Large intestine (tissue), 3 donors: ENCODE measurements around the gene GPRIN3. TPM values are rescaled to one million over a fixed set of nuclear protein-coding genes. Genes with fewer than 3 reads are reported as not detected.
A peak's percentile ranks its signal among the peaks of the same experiment; 100 is the strongest.
"Not testable (repeated sequence)": the region's sequence is repeated elsewhere in the genome, so short reads cannot be mapped to it uniquely, and the experiment has no call there.

Experiments used
- DNase-seq, 2 donors: peaks; one replicate each; pipeline versions ENCODE4 v3.0.0 to v3.0.0-alpha.2; 2013
- H3K27ac ChIP-seq: one replicate; pipeline ENCODE4 v1.5.1; 2013; ENCODE audit warnings: low read length
- H3K27me3 ChIP-seq: 2 replicates; pipeline ENCODE4 v1.6.1; 2013; ENCODE audit warnings: low read length; ENCODE audit not compliant: control insufficient read depth, insufficient read depth
- H3K36me3 ChIP-seq: 2 replicates; pipeline ENCODE4 v1.6.1; 2013; ENCODE audit warnings: low read length; ENCODE audit not compliant: control insufficient read depth, insufficient read depth
- H3K4me1 ChIP-seq: one replicate; pipeline ENCODE4 v1.6.1; 2013; ENCODE audit warnings: low read length; ENCODE audit not compliant: control insufficient read depth, insufficient read depth
- H3K4me3 ChIP-seq: one replicate; pipeline ENCODE4 v1.5.1; 2013; ENCODE audit warnings: low read length
- H3K9me3 ChIP-seq: one replicate; pipeline ENCODE4 v1.6.1; 2013; ENCODE audit warnings: mild to moderate bottlenecking, low read depth, low read length, moderate library complexity; ENCODE audit not compliant: control insufficient read depth
- WGBS: methylation state at CpG from one replicate; pipeline ENCODE4 v1.1.5; 2013; ENCODE audit warnings: low lambda C conversion rate; ENCODE audit not compliant: insufficient coverage; 5-methylcytosine and 5-hydroxymethylcytosine counted together
- polyA plus RNA-seq: library from polyadenylated mRNA; unstranded; fragments of 120-200 nt; gene quantifications from one replicate; pipeline ENCODE4 v1.2.1, GENCODE V29; 2013

GPRIN3 gene
- polyA plus RNA-seq, 1 donor, result 8.7 TPM

DNA sequence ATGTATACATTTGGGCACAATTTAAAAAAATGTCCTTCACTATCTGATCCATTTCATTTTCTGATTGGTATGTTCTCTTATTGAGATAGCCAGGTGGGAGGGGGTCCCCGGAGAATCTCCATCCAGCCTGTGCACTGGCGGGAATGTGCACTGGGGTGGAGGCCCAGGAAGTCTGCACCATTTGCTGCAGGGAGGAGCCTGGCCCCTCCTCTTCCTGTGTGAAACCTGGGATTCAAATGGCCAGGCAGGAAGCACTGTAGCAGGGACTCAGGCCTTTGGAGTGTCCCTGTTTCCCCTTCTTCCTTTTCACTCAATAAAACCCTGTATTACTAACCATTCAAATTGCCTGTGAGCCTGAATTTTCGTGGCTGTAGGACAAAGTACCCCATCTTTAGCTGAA lies 44.3 kb downstream of the GPRIN3 start:
- DNase-seq, result no peak
- Histone ChIP-seq H3K27ac (no peak overlapping the region), H3K4me3 (no peak overlapping the region), H3K4me1 (no peaks in the 10 kb centered on the region), H3K27me3 (no peaks in the 10 kb centered on the region), H3K9me3 (peaks cover 3% of the 10 kb centered on the region), H3K36me3 (no peaks in the 10 kb centered on the region)
- WGBS, result no CpG with 5 or more reads among the region's 3 CpGs

DNA sequence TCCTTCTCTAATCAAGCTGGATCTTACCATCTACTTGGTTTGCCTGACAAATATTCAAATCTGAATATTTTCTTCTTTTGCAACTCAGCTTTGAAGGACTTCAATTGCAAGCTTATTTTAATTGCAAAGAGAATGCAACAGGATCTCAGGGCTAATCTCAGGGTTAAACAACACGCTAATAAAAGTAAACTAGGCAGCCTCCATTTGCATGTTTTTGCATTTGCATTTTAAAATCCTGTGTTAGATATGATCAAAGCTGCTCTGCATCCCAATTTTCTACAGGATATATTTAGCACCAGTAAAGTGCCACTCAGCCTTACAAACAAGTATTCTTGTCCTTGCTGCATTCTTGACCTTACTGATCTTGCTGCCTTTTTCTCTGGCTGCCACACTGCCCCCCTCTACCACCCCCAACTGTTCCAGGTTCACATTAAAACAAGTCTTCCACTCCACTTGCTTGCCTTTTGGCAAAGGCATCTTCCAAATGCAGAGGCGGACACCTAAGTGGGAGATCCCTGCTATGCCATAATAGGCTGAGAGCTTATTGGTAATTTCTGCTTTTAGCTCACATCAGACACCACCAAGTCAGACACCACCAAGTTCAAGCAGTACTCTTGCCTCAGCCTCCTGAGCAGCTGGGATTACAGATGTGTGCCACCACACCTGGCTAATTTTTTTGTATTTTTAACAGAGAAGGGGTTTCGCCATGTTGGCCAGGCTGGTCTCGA lies 48.1 kb downstream of the GPRIN3 start:
- DNase-seq, result no peak
- no peak overlapping the region for H3K4me3 ChIP-seq
- no peaks in the 10 kb centered on the region for H3K4me1 ChIP-seq
- WGBS, result no CpG with 5 or more reads among the region's 4 CpGs
- no peaks in the 10 kb centered on the region for H3K36me3 ChIP-seq
- no peak overlapping the region for H3K27ac ChIP-seq
- H3K27me3 ChIP-seq, result no peaks in the 10 kb centered on the region
- peaks cover 3% of the 10 kb centered on the region for H3K9me3 ChIP-seq

DNA sequence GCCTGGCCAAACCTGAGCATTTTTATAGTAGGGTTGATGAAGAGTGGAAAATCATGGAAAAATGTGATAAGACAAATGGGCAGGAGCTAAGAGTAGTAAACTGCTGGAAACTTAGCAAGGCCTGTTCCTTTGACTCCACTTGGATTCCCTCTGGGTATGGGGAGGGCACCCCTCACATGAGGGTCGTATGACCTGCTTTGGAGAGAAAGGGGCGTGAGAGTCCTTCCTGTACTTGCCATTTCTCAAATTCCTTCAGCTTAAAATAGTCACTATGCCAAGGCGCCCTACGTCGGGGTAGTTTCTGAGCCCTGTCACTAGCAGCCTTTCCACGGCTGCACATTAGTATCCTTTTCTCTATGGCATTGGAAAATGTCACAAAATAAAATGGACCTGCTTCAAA lies 49.1 kb downstream of the GPRIN3 start:
- H3K27ac ChIP-seq, result no peak overlapping the region
- peaks cover 4% of the 10 kb centered on the region for H3K4me1 ChIP-seq
- WGBS, result no CpG with 5 or more reads among the region's 6 CpGs
- DNase-seq, result no peak
- H3K9me3 ChIP-seq, result no peaks in the 10 kb centered on the region
- H3K36me3 ChIP-seq, result no peaks in the 10 kb centered on the region
- no peaks in the 10 kb centered on the region for H3K27me3 ChIP-seq
- no peak overlapping the region for H3K4me3 ChIP-seq

DNA sequence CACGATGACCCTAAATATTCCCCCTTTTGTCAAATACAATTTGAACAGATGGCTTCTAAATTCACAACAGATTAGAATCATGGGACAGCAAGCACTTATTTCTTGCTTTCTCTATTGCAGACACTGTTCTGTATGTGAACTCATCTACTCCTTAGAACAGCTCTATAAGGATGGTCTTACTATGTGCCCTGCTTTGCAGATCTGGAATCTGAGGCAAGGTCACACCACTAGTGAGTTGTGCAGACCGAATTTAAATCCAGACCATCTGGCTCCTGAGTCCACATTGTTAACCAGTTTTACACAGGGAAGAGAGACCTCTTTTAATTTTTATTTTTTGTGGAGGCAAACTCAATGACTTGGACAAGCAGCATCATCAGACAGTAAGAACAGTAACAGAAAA lies 50.2 kb downstream of the GPRIN3 start:
- Histone ChIP-seq H3K4me3 (no peak overlapping the region), H3K27me3 (no peaks in the 10 kb centered on the region), H3K36me3 (no peaks in the 10 kb centered on the region), H3K4me1 (peaks cover 9% of the 10 kb centered on the region), H3K9me3 (no peaks in the 10 kb centered on the region), H3K27ac (no peak overlapping the region)
- no peak for DNase-seq
- WGBS, result no CpG with 5 or more reads among the region's 2 CpGs

DNA sequence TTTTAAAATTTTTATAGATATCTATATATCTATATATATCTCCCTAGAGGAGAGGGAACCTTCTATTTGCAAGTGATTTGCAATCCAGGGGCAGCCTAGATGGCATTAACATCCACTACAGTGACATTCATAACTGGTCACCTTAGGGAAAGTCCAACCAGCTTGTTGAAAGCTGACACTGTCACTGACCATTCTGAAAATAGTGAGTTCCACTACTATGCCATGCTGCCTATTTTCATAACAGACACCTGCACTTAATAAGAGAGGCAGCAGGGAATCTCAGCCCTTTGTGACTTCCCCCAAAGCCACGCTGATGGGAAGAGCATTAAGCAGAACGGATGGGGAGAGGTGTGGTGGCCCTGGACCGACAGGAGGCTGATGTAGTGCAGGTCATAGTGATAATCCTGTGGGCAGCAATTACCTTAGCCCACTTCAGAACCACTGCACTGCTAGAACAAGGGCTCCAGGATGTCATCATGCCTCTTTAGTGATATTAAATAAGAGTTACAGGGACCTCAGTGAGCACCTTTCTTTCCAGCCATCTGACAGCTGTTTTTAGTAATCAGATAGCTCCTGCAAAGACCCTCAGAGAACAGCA lies 51.3 kb downstream of the GPRIN3 start:
- Histone ChIP-seq H3K27me3 (no peaks in the 10 kb centered on the region), H3K27ac (no peak overlapping the region), H3K36me3 (no peaks in the 10 kb centered on the region), H3K9me3 (no peaks in the 10 kb centered on the region), H3K4me1 (peaks cover 12% of the 10 kb centered on the region), H3K4me3 (no peak overlapping the region)
- DNase-seq, result no peak
- no CpG with 5 or more reads among the region's 3 CpGs for WGBS

DNA sequence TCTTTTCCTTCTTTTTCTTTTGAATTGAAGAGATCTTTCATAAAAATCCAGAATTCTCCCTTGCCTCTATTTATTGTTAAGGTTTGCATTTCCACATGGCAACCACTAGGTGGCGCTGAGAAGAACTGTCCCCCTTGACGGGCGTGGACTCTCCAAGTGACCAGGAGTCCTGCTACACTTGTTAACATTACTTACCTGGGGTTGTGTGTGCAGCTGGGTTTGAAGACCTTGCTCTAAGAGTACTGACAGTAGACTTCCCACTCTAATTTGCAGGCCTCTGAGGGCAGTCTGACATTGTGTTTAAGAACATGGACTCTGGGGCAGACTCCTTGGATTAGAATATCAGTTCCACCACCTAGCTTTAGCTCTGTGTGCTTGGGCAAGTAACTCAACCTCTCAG lies 52.8 kb downstream of the GPRIN3 start:
- no CpG with 5 or more reads among the region's 3 CpGs for WGBS
- H3K9me3 ChIP-seq, result no peaks in the 10 kb centered on the region
- H3K36me3 ChIP-seq, result peaks cover under 1% of the 10 kb centered on the region
- H3K4me1 ChIP-seq, result peaks cover 12% of the 10 kb centered on the region
- no peak overlapping the region for H3K4me3 ChIP-seq
- peak; percentile 17 to 36 for DNase-seq
- H3K27me3 ChIP-seq, result no peaks in the 10 kb centered on the region
- H3K27ac ChIP-seq, result no peak overlapping the region

DNA sequence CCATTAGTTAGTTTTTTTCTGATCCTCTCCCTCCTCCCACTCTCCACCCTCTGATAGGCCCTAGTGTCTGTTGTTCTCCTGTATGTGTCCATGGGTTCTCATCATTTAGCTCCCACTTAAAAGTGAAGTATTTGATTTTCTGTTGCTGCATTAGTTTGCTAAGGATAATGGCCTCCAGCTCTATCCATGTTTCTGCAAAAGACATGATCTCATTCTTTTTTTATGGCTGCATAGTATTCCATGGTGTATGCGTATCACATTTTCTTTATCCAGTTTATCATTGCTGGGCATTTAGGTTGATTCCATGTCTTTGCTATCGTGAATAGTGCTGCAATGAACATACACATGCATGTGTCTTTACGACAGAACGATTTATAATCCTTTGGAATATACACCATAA lies 53.3 kb downstream of the GPRIN3 start:
- 96% methylated on average over 4 of the region's 4 CpGs for WGBS
- H3K36me3 ChIP-seq, H3K4me3 ChIP-seq, DNase-seq, H3K27me3 ChIP-seq, H3K9me3 ChIP-seq: not testable (repeated sequence)
- peaks cover 12% of the 10 kb centered on the region for H3K4me1 ChIP-seq
- peak overlapping the region; percentile 68 for H3K27ac ChIP-seq

DNA sequence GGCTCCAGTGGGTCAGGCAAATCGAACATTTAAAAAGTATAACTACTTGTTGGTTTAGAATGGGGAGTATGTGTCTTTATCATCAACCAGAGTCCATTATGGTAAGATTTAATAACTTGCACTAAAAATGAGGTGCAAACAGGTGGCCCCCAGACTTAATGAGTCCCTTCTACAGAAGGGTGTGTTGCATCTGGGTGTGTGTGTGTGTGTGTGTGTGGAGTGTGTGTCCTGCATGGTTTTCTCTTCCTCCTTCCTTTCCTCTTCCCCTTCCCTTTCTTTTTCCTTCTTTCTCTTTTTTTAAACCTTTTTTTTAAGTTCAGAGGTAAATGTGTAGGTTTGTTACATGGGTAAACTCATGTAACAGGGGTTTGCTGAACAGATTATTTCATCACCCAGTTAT lies 53.7 kb downstream of the GPRIN3 start:
- H3K4me1 ChIP-seq, result peaks cover 12% of the 10 kb centered on the region
- no peak overlapping the region for H3K4me3 ChIP-seq
- peaks cover 8% of the 10 kb centered on the region for H3K36me3 ChIP-seq
- WGBS, result no CpG with 5 or more reads among the region's 1 CpG
- H3K9me3 ChIP-seq, result no peaks in the 10 kb centered on the region
- peak in 1 of 2 donors; percentile 49 for DNase-seq
- H3K27ac ChIP-seq, result peak overlapping the region; percentile 68
- no peaks in the 10 kb centered on the region for H3K27me3 ChIP-seq

DNA sequence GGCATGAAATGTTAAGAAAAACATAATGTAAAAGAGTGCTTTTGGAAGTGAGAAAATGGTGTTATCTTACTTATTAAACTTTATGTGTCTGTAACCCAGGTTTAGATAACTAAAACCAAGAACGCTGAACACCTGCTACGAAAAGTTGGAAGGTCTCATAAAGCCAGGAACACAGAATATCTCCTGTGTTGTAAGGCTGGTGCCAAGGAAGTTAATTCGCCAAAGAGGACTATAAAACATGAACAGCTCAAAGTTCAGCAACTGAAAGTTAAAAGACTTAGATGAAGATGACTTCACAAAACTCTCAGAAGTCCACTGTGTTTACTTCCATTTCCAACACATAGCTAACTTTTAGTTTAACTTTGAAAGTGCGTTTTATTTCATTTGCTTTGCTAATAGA lies 54.3 kb downstream of the GPRIN3 start:
- WGBS, result 20% methylated on average over 1 of the region's 4 CpGs

DNA sequence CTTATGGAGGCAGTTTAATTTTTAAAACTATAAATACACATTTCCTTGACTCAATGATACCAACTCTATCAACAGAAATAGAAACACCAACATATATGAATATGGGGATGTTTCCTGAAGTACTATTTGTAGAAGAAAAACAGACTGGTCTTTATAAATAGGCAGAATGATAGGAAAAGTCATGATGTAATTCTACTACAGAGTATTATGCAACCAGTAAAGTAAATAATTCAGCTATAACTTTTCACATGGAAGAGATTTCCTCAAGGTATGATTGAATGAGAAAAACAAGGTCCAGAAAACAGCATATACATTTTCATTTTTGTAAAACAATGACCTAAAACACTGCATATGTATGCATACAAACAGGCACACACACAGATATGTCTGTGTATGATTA lies 56.2 kb downstream of the GPRIN3 start:
- Histone ChIP-seq H3K9me3 (no peaks in the 10 kb centered on the region), H3K27me3 (no peaks in the 10 kb centered on the region), H3K4me3 (no peak overlapping the region), H3K4me1 (peaks cover 12% of the 10 kb centered on the region), H3K36me3 (peaks cover 20% of the 10 kb centered on the region), H3K27ac (peak overlapping the region; percentile 15)
- no peak for DNase-seq

More for the DNA sequence above, 54.3 kb downstream of the GPRIN3 start:
- peaks cover 12% of the 10 kb centered on the region for H3K4me1 ChIP-seq
- DNase-seq, result peak; percentile 68 to 83
- H3K4me3 ChIP-seq, result no peak overlapping the region
- no peaks in the 10 kb centered on the region for H3K27me3 ChIP-seq
- peaks cover 14% of the 10 kb centered on the region for H3K36me3 ChIP-seq
- peak overlapping the region; percentile 68 for H3K27ac ChIP-seq
- no peaks in the 10 kb centered on the region for H3K9me3 ChIP-seq
